OCI-LY1 (cell line): ENCODE results near the gene COL11A2.

Source experiments
- CTCF ChIP-seq: fragments of 200-600 bp; sonication (generic), shearing (Covaris generic); IDR thresholded peaks from 2 replicates; pipeline ENCODE4 v1.5.1; 2017; ENCODE audit warnings: mild to moderate bottlenecking, antibody characterized with exemption, low read length, moderate library complexity, mixed read lengths
- EZH2 ChIP-seq: fragments of 200-600 bp; sonication (generic), shearing (Covaris generic); IDR thresholded peaks from 2 replicates; pipeline ENCODE4 v1.8.0; 2017; ENCODE audit warnings: borderline replicate concordance, mixed run types, mild to moderate bottlenecking, antibody characterized with exemption, low read length, moderate library complexity, mixed read lengths

GRCh38 chr6:33154349-33154748, 37.9 kb downstream of the COL11A2 start:
- TF ChIP-seq CTCF (no peak), EZH2 (no peak)
